ENCODE data around the gene ZBTB17. TPM values are rescaled to one million over a fixed set of nuclear protein-coding genes. Genes with fewer than 3 reads are reported as not detected.

ZBTB17 gene
- total and polyA plus RNA-seq, 9 of the 15 experiments (the other 6 are each of a cell fraction or from before 2014, with no cell fraction given) = 1.1 to 53.4 (median 29.6) TPM

- no peak for TF ChIP-seq ZNF655 (CRISPR knock-in tag; IDR thresholded peaks at IDR 0.05)
- TF ChIP-seq HDAC2 (IDR thresholded peaks at IDR 0.05) = 0 out of 2 replicates have a peak, but pooled peaks have one; percentile 19
- TF ChIP-seq ZNF639 (CRISPR knock-in tag; conservative IDR thresholded peaks at IDR 0.05 in 1 of 2, IDR thresholded peaks at IDR 0.05 in 1 of 2) = no peak; a peak in 1 of 4 replicates
- no peak for TF ChIP-seq ZNF780A (CRISPR knock-in tag; IDR thresholded peaks at IDR 0.05)
- TF ChIP-seq ZNF592 (IDR thresholded peaks at IDR 0.05) = peak; percentile 73
- no peak for TF ChIP-seq ZNF253 (CRISPR knock-in tag; conservative IDR thresholded peaks at IDR 0.05)
- no peak for TF ChIP-seq TRIM24 (IDR thresholded peaks at IDR 0.05)
- 0 out of 2 replicates have a peak, but pooled peaks have one; percentile 22 for TF ChIP-seq BCOR (IDR thresholded peaks at IDR 0.05)
- TF ChIP-seq ZFP36 (IDR thresholded peaks at IDR 0.05; ENCODE audit: low read depth, low read length, partially characterized antibody) = peak; percentile 9
- TF ChIP-seq HEY1 (CRISPR knock-in tag; IDR thresholded peaks at IDR 0.05; ENCODE audit: borderline replicate concordance) = no peak
- no peak for TF ChIP-seq SRSF9 (IDR thresholded peaks at IDR 0.05; ENCODE audit: borderline replicate concordance, low read depth, low read length)
- TF ChIP-seq ZNF217 (CRISPR knock-in tag; IDR thresholded peaks at IDR 0.05) = no peak
- TF ChIP-seq EGR1 (conservative IDR thresholded peaks at IDR 0.05) = peak; percentile 42; the same call in 1 of the 2 replicates
- TF ChIP-seq KLF6 (CRISPR knock-in tag; IDR thresholded peaks at IDR 0.05; ENCODE audit: borderline replicate concordance) = peak; percentile 18; the same call in 1 of the 2 replicates
- TF ChIP-seq PHTF2 (CRISPR knock-in tag; IDR thresholded peaks at IDR 0.05) = 0 out of 2 replicates have a peak, but pooled peaks have one; percentile 31
- no peak for TF ChIP-seq ZBTB34 (CRISPR knock-in tag; IDR thresholded peaks at IDR 0.05)
- no peak for TF ChIP-seq ZNF507 (tag; conservative IDR thresholded peaks at IDR 0.05)
- TF ChIP-seq ZNF586 (CRISPR knock-in tag; conservative IDR thresholded peaks at IDR 0.05) = no peak
Measured at GRCh38 chr1:15950763-15951295, 25.1 kb downstream of the ZBTB17 start (continued).

Measured in K562 (cell line).